Heart left ventricle (tissue), 13 donors: ENCODE measurements around the gene ENPP6.

ENCODE experiments used
- CTCF ChIP-seq, 12 donors: fragments of 200-600 bp; sonication (generic) in 4 of 12; IDR thresholded peaks; one replicate each; pipeline versions ENCODE4 v1.5.0 to v1.8.0; 2018 to 2022; ENCODE audit warnings: antibody characterized with exemption in 12 of 12, mild to moderate bottlenecking in 5 of 12
- POLR2A ChIP-seq, 2 donors: fragments of 450-650 bp; IDR thresholded peaks; one replicate each; pipeline ENCODE4 v1.6.1; 2017; ENCODE audit warnings: antibody characterized with exemption in 2 of 2, mild to moderate bottlenecking in 2 of 2, moderate library complexity in 2 of 2
- donor health status: ischemic (EF 13 %, LVEDD 7.1; RV severe dilation, severe dysfunction).
- donor health status: DM: no; HTN: yes; CAD: no.
- donor health status: DM: no; HTN: no; CAD: no.
- donor health status: ischemic (EF 25% LVEDD 6.9; RV normal size, moderate dysfunction).
- donor health status: ischemic (EF 25% LVEDD 5.7; RV mildly dilated, moderate dysfunction).
- donor health status: ischemic (EF 35%, LVEDD 5.7; RV mildly dilated, moderate dysfunction).
- donor health status: nonischemic (EF 11% LVEDD 7.7; RV severe dilation, severe dysfunction).
- donor health status: DM: yes; HTN: yes; CAD: no.
- donor health status: PGD.
- donor health status: ischemic (EF 29% LVEDD 5.4; RV normal size, mild dysfunction).
- donor health status: nonischemic (EF 23%, LVEDD 6.1; RV moderate dilation, normal function).

DNA sequence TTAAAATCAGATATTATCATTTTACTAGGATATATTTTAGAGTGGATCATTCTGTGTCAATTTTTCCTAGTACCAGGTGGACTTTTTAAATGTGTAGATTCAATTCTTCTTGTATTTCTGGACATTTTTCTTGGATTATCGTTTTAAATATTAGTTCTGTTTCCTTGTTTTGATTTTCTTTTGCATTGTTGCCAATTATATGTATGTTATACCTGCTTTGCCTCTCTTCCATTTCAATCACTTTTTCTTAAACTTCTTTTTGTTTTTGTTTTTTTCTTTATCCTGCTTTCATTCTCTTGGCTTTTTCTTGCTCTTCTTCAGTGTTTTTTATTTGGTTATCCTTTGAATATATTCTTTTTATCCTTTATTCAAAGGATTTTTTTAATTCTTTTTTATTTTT is 171.5 kb downstream of the ENPP6 start:
- TF ChIP-seq CTCF (IDR thresholded peaks at IDR 0.05) (no peak), POLR2A (IDR thresholded peaks at IDR 0.05) (no peak)
